A549 (cell line): ENCODE results near the gene RAB11FIP5. TPM values are rescaled to one million over a fixed set of nuclear protein-coding genes. Genes with fewer than 3 reads are reported as not detected.

Experiments
- ATAC-seq, 2 experiments: fragments of 200-7000 bp in 1 of 2; fragments of >200 bp in 1 of 2; cut with Nextera tagmentation in 1 of 2; cut with Tn5 transposase in 1 of 2; 3 replicates each; pipeline versions ENCODE4 v1.8.0 to v1.9.1; 2018 to 2020; ENCODE audit warnings: mild to moderate bottlenecking in 1 of 2, moderate library complexity in 1 of 2
- CTCF ChIA-PET: fragments of 300-600 bp; sonication (Branson Sonifier 250); formaldehyde crosslinking; extraction: SDS; loops from one replicate; lab custom pipeline; 2021; ENCODE audit warnings: antibody characterized with exemption, inconsistent platforms; lab: Yijun Ruan, JAX
- POLR2A ChIA-PET: fragments of 350-600 bp; formaldehyde crosslinking; extraction: SDS; loops from one replicate; lab custom pipeline; 2021; ENCODE audit warnings: antibody characterized with exemption, inconsistent platforms; lab: Yijun Ruan, JAX
- DNase-seq, 2 experiments: peaks; one replicate each; pipeline versions ENCODE4 v3.0.0 to v3.0.0-alpha.2; 2011 to 2016; ENCODE audit warnings: low read depth in 1 of 2, low spot score in 1 of 2
- FAIRE-seq: peaks from 2 replicates; lab custom pipeline; 2011; peaks lifted over from hg19 to GRCh38; lab: Jason Lieb, UNC
- H3K27ac ChIP-seq, 2 experiments: fragments of >200 bp; sonication (Bioruptor Twin); formaldehyde crosslinking; 3 replicates each; pipeline ENCODE4 v1.5.1; 2016 to 2017
- H3K4me1 ChIP-seq: fragments of >200 bp; sonication (Bioruptor Twin); formaldehyde crosslinking; 3 replicates; pipeline ENCODE4 v1.6.1; 2016
- H3K4me2 ChIP-seq: fragments of >200 bp; sonication (Bioruptor Twin); formaldehyde crosslinking; 3 replicates; pipeline ENCODE4 v1.6.1; 2016
- H3K4me3 ChIP-seq: fragments of >200 bp; sonication (Bioruptor Twin); formaldehyde crosslinking; 3 replicates; pipeline ENCODE4 v1.5.1; 2016
- H3K9me3 ChIP-seq: fragments of >200 bp; sonication (Bioruptor Twin); formaldehyde crosslinking; 3 replicates; pipeline ENCODE4 v1.6.1; 2016
- CBX8 ChIP-seq: fragments of 200-600 bp; sonication (generic); IDR thresholded peaks from 2 replicates; pipeline ENCODE4 v1.6.1; 2016
- CHD4 ChIP-seq: fragments of 200-600 bp; sonication (generic); IDR thresholded peaks from 2 replicates; pipeline ENCODE4 v1.6.1; 2016; ENCODE audit warnings: antibody characterized with exemption, mild to moderate bottlenecking, borderline replicate concordance
- FOSB ChIP-seq: fragments of 250-450 bp; sonication (Bioruptor Pico); IDR thresholded peaks from 2 replicates; pipeline ENCODE4 v1.5.0; 2020; ENCODE audit warnings: mild to moderate bottlenecking, moderate library complexity
- HEYL ChIP-seq: fragments of 250-450 bp; sonication (Bioruptor Pico); IDR thresholded peaks from 2 replicates; pipeline ENCODE4 v1.8.0; 2021; ENCODE audit warnings: mild to moderate bottlenecking, moderate library complexity
- HMGXB4 ChIP-seq: fragments of 250-450 bp; sonication (Bioruptor Pico); IDR thresholded peaks from 2 replicates; pipeline ENCODE4 v1.5.0; 2021; ENCODE audit warnings: mild to moderate bottlenecking, moderate library complexity, borderline replicate concordance
- HOXA7 ChIP-seq: fragments of 250-450 bp; sonication (Bioruptor Pico); IDR thresholded peaks from 2 replicates; pipeline ENCODE4 v1.5.0; 2020; ENCODE audit warnings: mild to moderate bottlenecking, moderate library complexity
- HOXB13 ChIP-seq: fragments of 250-450 bp; sonication (Bioruptor Pico); IDR thresholded peaks from 2 replicates; pipeline ENCODE4 v1.5.0; 2020; ENCODE audit warnings: low read depth, mild to moderate bottlenecking, moderate library complexity
- HOXB5 ChIP-seq: fragments of 250-450 bp; sonication (Bioruptor Pico); IDR thresholded peaks from 2 replicates; pipeline ENCODE4 v1.5.0; 2020; ENCODE audit warnings: mild to moderate bottlenecking, moderate library complexity
- KDM1A ChIP-seq: fragments of 200-600 bp; sonication (generic); IDR thresholded peaks from 2 replicates; pipeline ENCODE4 v1.6.1; 2016; ENCODE audit warnings: low read depth, mild to moderate bottlenecking
- KDM5A ChIP-seq: fragments of 200-600 bp; sonication (generic); IDR thresholded peaks from 2 replicates; pipeline ENCODE4 v1.6.1; 2016; ENCODE audit warnings: antibody characterized with exemption, mild to moderate bottlenecking
- MAZ ChIP-seq: fragments of 150-350 bp; IDR thresholded peaks from 2 replicates; pipeline ENCODE4 v1.6.1; 2014; ENCODE audit warnings: antibody characterized with exemption, low read depth, low read length, borderline replicate concordance
- MYC ChIP-seq: IDR thresholded peaks from 2 replicates; pipeline ENCODE4 v1.6.1; 2012; ENCODE audit warnings: mild to moderate bottlenecking, inconsistent platforms, low read length, improper control_type of control experiment, borderline replicate concordance
- NPAS2 ChIP-seq: fragments of 250-450 bp; sonication (Bioruptor Pico); IDR thresholded peaks from 2 replicates; pipeline ENCODE4 v1.8.0; 2022; ENCODE audit warnings: mild to moderate bottlenecking, moderate library complexity, borderline replicate concordance
- NR3C1 ChIP-seq: fragments of >200 bp; sonication (Bioruptor Twin); formaldehyde crosslinking; IDR thresholded peaks from 3 replicates; pipeline ENCODE4 v1.6.1; 2017
- PBX3 ChIP-seq: IDR thresholded peaks from 2 replicates; pipeline ENCODE4 v1.6.1; 2012
- PHF8 ChIP-seq: fragments of 200-600 bp; sonication (generic); IDR thresholded peaks from 2 replicates; pipeline ENCODE4 v1.6.1; 2016; ENCODE audit warnings: low read depth, mild to moderate bottlenecking, antibody characterized with exemption, moderate library complexity, borderline replicate concordance
- POLR2AphosphoS2 ChIP-seq: conservative IDR thresholded peaks from 2 replicates; pipeline ENCODE4 v1.6.1; 2012; ENCODE audit warnings: low read length, improper control_type of control experiment, inconsistent platforms
- RARB ChIP-seq: fragments of 250-450 bp; sonication (Bioruptor Pico); IDR thresholded peaks from 2 replicates; pipeline ENCODE4 v1.8.0; 2021; ENCODE audit warnings: mild to moderate bottlenecking, moderate library complexity
- TP53 ChIP-seq: fragments of 250-450 bp; sonication (Bioruptor Pico); IDR thresholded peaks from 2 replicates; pipeline ENCODE4 v1.5.0; 2021; ENCODE audit warnings: mild to moderate bottlenecking, moderate library complexity
- ZSCAN20 ChIP-seq: fragments of 250-450 bp; sonication (Bioruptor Pico); IDR thresholded peaks from 2 replicates; pipeline ENCODE4 v1.8.0; 2022; ENCODE audit warnings: mild to moderate bottlenecking, moderate library complexity
- WGBS: methylation state at CpG from one replicate; pipeline ENCODE4 v1.1.6; 2017; ENCODE audit errors: missing lambda C conversion rate; 5-methylcytosine and 5-hydroxymethylcytosine counted together
- polyA plus RNA-seq, 4 experiments: library from polyadenylated mRNA; depleted of rRNA in 3 of 4; stranded (reverse); fragments of >200 nt; fragmentation: RNase III in 1 of 4; extraction: RNeasy Plus Mini Kit Qiagen cat#74134 plus additional on column Dnase treatment in 1 of 4; gene quantifications; 2 replicates in 3 of 4; 3 replicates in 1 of 4; pipeline ENCODE4 v1.2.3, GENCODE V29; 2011 to 2017
- TF ChIP-seq, protein P1 (sequence below): fragments of 200-600 bp; sonication (generic); IDR thresholded peaks from 2 replicates; pipeline ENCODE4 v1.6.1; 2016; ENCODE audit warnings: antibody characterized with exemption, mild to moderate bottlenecking, moderate library complexity

The RAB11FIP5 gene
- polyA plus RNA-seq, 2 of the 4 experiments (the other 2 are of a cell fraction), result 21.6 to 21.8 TPM

DNA sequence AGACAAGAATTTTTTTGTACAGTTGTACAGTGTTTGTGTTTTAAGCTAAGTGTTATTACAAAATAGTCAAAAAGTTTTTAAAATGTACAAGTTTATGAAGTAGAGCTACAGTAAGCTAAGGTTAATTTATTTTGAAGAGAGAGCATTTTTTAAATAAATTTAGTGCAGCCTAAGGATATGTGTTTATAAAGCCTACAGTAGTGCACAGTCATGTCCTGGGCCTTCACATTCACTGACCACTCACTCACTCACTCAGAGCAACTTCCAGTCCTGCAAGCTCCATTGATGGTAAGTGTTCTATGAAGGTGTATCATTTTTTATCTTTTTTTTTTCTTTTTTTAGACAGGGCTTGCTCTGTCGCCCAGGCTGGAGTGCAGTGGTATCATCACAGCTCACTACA lies 85.4 kb downstream of the RAB11FIP5 start:
- no peak overlapping the region for H3K4me2 ChIP-seq
- H3K4me1 ChIP-seq, result peaks cover 16% of the 10 kb centered on the region
- no peak for TF ChIP-seq KDM1A
- no peak for TF ChIP-seq ZSCAN20 (CRISPR knock-in tag)
- no peak for TF ChIP-seq CBX8
- no peak for TF ChIP-seq NPAS2 (CRISPR knock-in tag)
- no peak for TF ChIP-seq HOXA7 (CRISPR knock-in tag)
- TF ChIP-seq HMGXB4, result no peak
- TF ChIP-seq HOXB13 (CRISPR knock-in tag), result no peak
- no peak for TF ChIP-seq KDM5A
- TF ChIP-seq, protein P1, sequence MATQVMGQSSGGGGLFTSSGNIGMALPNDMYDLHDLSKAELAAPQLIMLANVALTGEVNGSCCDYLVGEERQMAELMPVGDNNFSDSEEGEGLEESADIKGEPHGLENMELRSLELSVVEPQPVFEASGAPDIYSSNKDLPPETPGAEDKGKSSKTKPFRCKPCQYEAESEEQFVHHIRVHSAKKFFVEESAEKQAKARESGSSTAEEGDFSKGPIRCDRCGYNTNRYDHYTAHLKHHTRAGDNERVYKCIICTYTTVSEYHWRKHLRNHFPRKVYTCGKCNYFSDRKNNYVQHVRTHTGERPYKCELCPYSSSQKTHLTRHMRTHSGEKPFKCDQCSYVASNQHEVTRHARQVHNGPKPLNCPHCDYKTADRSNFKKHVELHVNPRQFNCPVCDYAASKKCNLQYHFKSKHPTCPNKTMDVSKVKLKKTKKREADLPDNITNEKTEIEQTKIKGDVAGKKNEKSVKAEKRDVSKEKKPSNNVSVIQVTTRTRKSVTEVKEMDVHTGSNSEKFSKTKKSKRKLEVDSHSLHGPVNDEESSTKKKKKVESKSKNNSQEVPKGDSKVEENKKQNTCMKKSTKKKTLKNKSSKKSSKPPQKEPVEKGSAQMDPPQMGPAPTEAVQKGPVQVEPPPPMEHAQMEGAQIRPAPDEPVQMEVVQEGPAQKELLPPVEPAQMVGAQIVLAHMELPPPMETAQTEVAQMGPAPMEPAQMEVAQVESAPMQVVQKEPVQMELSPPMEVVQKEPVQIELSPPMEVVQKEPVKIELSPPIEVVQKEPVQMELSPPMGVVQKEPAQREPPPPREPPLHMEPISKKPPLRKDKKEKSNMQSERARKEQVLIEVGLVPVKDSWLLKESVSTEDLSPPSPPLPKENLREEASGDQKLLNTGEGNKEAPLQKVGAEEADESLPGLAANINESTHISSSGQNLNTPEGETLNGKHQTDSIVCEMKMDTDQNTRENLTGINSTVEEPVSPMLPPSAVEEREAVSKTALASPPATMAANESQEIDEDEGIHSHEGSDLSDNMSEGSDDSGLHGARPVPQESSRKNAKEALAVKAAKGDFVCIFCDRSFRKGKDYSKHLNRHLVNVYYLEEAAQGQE, result no peak
- no peak for TF ChIP-seq PBX3
- TF ChIP-seq TP53 (CRISPR knock-in tag), result no peak
- TF ChIP-seq FOSB (CRISPR knock-in tag), result no peak
- TF ChIP-seq RARB (CRISPR knock-in tag), result no peak
- no peak for TF ChIP-seq NR3C1
- no peak for DNase-seq
- CTCF ChIA-PET, result interaction anchor here (0.7 to 1.5 kb wide), 6 partner anchors 11 to 606 kb away, joined by 3 to 6 read pairs (median 3); no protein-coding TSS in a partner anchor
- H3K4me3 ChIP-seq, result no peak overlapping the region
- POLR2A ChIA-PET, result no interaction called here
- H3K27ac ChIP-seq, result no peak overlapping the region
- ATAC-seq, result no peak
- FAIRE-seq, result no peak
- 93% methylated on average over 1 of the region's 1 CpG for WGBS
- no peaks in the 10 kb centered on the region for H3K9me3 ChIP-seq

DNA sequence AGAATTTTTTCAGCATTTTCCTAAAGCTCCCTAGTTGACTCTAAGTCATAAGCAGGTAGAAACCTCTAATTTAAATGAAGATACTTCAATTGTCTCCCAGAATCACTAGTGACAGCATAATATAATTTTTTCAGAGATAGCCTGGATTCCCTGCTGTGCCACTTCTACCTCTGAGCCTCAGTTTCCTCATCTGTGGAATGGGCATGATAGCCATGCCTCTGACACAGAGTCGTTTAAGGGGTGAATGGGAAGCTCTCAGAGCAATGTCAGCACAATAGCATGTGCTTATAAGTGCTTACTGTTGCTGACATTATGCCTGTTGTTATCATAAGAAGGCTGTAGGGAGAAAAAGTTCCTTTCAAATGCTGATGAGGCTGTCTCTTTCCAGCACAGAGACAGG lies 89.3 kb downstream of the RAB11FIP5 start:
- POLR2A ChIA-PET, result no interaction called here
- no peak for FAIRE-seq
- no peak overlapping the region for H3K4me3 ChIP-seq
- H3K4me1 ChIP-seq, result peaks cover 22% of the 10 kb centered on the region
- no peak for DNase-seq
- CTCF ChIA-PET, result interaction anchor here (0.7 to 2.2 kb wide), 9 partner anchors 8 to 189 kb away, joined by 3 to 6 read pairs (median 4); partner anchors contain the start of gene SPR
- no peak for ATAC-seq
- H3K4me2 ChIP-seq, result no peak overlapping the region
- WGBS, result 80% methylated on average over 1 of the region's 1 CpG
- no peaks in the 10 kb centered on the region for H3K9me3 ChIP-seq
- no peak for TF ChIP-seq POLR2AphosphoS2
- TF ChIP-seq HOXB5 (CRISPR knock-in tag), result no peak
- TF ChIP-seq PHF8, result no peak
- no peak for TF ChIP-seq MAZ
- no peak for TF ChIP-seq RARB (CRISPR knock-in tag)
- TF ChIP-seq HEYL, result no peak
- TF ChIP-seq MYC, result no peak
- TF ChIP-seq CHD4, result no peak
- no peak overlapping the region for H3K27ac ChIP-seq

Other genes with a start within 250 kb of the RAB11FIP5 start
- gene SPR, start 225.5 kb downstream of the RAB11FIP5 start, polyA plus RNA-seq (2011; rRNA removed), result 88.5 and 99.3 TPM in 2 replicates
- gene SPR, start 225.5 kb downstream of the RAB11FIP5 start, polyA plus RNA-seq (2017; fragmentation: RNase III; extraction: RNeasy Plus Mini Kit Qiagen cat#74134 plus additional on column Dnase treatment), result 118 to 141 TPM (median 138 TPM) in 3 replicates
- gene EMX1, start 195.4 kb downstream of the RAB11FIP5 start, polyA plus RNA-seq (2011; rRNA removed), result not detected in 2 replicates
- gene EMX1, start 195.4 kb downstream of the RAB11FIP5 start, polyA plus RNA-seq (2017; fragmentation: RNase III; extraction: RNeasy Plus Mini Kit Qiagen cat#74134 plus additional on column Dnase treatment), result 0.05 TPM in 1 of 3 replicates, not detected in the others
- gene SFXN5, start 41.2 kb downstream of the RAB11FIP5 start, polyA plus RNA-seq (2011; rRNA removed), result 16.7 and 22.0 TPM in 2 replicates
- 18.2 to 20.4 TPM (median 19.6 TPM) in 3 replicates for gene SFXN5, start 41.2 kb downstream of the RAB11FIP5 start, polyA plus RNA-seq (2017; fragmentation: RNase III; extraction: RNeasy Plus Mini Kit Qiagen cat#74134 plus additional on column Dnase treatment)
- not detected in 2 replicates for gene NOTO, start 89.6 kb upstream of the RAB11FIP5 start, polyA plus RNA-seq (2011; rRNA removed)
- 0.03 to 0.07 TPM (median 0.04 TPM) in 3 replicates for gene NOTO, start 89.6 kb upstream of the RAB11FIP5 start, polyA plus RNA-seq (2017; fragmentation: RNase III; extraction: RNeasy Plus Mini Kit Qiagen cat#74134 plus additional on column Dnase treatment)
- 40.3 and 52.5 TPM in 2 replicates for gene SMYD5, start 101.3 kb upstream of the RAB11FIP5 start, polyA plus RNA-seq (2011; rRNA removed)
- 46.7 to 53.2 TPM (median 52.2 TPM) in 3 replicates for gene SMYD5, start 101.3 kb upstream of the RAB11FIP5 start, polyA plus RNA-seq (2017; fragmentation: RNase III; extraction: RNeasy Plus Mini Kit Qiagen cat#74134 plus additional on column Dnase treatment)
- gene PRADC1, start 120.3 kb upstream of the RAB11FIP5 start, polyA plus RNA-seq (2011; rRNA removed), result 9.5 and 11.2 TPM in 2 replicates
- 12.1 to 13.9 TPM (median 12.4 TPM) in 3 replicates for gene PRADC1, start 120.3 kb upstream of the RAB11FIP5 start, polyA plus RNA-seq (2017; fragmentation: RNase III; extraction: RNeasy Plus Mini Kit Qiagen cat#74134 plus additional on column Dnase treatment)
- 685 and 775 TPM in 2 replicates for gene CCT7, start 121.4 kb upstream of the RAB11FIP5 start, polyA plus RNA-seq (2011; rRNA removed)
- 750 to 850 TPM (median 838 TPM) in 3 replicates for gene CCT7, start 121.4 kb upstream of the RAB11FIP5 start, polyA plus RNA-seq (2017; fragmentation: RNase III; extraction: RNeasy Plus Mini Kit Qiagen cat#74134 plus additional on column Dnase treatment)
- gene FBXO41, start 171.5 kb upstream of the RAB11FIP5 start, polyA plus RNA-seq (2011; rRNA removed), result 3.2 and 4.8 TPM in 2 replicates
- 5.0 to 7.0 TPM (median 6.4 TPM) in 3 replicates for gene FBXO41, start 171.5 kb upstream of the RAB11FIP5 start, polyA plus RNA-seq (2017; fragmentation: RNase III; extraction: RNeasy Plus Mini Kit Qiagen cat#74134 plus additional on column Dnase treatment)
- gene EGR4, start 180.6 kb upstream of the RAB11FIP5 start, polyA plus RNA-seq (2011; rRNA removed), result 0.03 TPM in 1 of 2 replicates, not detected in the other
- not detected in 3 replicates for gene EGR4, start 180.6 kb upstream of the RAB11FIP5 start, polyA plus RNA-seq (2017; fragmentation: RNase III; extraction: RNeasy Plus Mini Kit Qiagen cat#74134 plus additional on column Dnase treatment)